Stimulated activated CD4-positive, alpha-beta T cell treated with anti-CD3 and anti-CD28 coated beads, TNF-alpha, amount 100 ng/mL, for 24 hours (primary cell): ENCODE data around the gene LRRC43.

Experiments used
- DNase-seq, 3 experiments: peaks; one replicate each; pipeline ENCODE4 v3.0.0-alpha.2; 2020; ENCODE audit warnings: low read depth in 3 of 3

LRRC43 gene, protein sequence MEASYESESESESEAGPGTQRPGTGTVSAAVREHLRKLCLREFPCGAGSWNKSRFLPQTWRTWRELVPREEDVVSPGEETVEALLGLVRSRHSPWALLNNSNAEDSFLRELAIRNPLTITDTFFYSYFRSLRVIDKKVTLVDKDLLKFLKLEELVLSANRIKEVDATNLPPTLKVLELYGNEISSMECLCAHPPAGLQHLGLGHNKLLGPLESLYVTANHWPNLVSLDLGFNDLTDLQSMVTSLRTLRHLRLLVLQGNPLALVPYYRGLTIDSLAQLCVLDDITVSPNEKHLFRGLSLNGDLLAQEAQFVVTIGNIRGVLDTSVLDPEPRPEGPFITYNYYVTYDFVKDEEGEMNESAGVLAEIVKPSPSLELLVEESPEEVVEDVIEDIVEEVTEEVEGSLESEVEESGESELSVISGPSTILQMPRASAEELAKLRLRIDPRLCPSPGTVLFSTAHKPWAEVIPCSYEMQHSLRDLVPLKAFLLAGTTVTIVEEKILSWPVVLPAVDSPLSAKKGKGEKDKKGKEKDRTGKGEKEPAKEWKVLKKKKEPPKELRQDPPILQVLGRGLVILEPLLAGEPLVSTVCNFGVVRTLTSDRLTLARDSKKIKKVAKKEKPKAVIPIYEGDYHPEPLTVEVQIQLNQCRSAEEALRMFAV

DNA sequence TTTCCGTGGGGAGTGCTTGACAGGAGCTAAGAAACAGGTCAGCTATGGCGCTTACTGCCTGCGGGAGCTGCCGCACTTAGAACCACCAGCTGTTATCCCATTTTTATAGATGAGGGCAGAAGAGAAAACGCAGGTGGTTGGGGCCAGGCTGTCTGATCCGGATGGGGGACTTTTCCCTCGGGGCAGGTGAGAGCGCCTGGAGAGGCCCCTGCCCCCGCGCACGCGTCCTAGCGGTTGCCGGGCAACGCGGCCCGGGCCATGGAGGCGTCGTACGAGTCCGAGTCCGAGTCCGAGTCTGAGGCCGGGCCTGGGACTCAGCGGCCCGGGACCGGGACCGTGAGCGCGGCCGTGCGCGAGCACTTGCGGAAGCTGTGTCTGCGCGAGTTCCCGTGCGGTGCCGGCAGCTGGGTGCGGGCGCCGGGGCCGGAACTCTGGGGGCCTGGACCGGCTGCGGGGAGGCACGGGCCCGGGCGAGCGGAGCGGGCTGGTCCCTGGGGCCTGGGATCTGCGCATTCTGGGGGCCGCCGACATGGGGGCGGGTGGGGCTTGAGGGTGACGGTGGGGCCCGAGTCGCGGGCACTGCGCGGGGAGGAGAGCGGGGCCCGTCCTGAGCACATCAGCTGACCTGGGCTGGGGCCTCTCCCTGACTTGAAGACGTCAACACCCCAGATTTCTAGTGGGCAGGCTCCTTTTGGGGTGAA is at the start of gene LRRC43:
Gene LRRC43, plus strand, starts transcription at position 237 of the 701 bp plus-strand sequence. Its CDS starts 22 bp downstream, at position 259.
- DNase-seq: no peak

DNA sequence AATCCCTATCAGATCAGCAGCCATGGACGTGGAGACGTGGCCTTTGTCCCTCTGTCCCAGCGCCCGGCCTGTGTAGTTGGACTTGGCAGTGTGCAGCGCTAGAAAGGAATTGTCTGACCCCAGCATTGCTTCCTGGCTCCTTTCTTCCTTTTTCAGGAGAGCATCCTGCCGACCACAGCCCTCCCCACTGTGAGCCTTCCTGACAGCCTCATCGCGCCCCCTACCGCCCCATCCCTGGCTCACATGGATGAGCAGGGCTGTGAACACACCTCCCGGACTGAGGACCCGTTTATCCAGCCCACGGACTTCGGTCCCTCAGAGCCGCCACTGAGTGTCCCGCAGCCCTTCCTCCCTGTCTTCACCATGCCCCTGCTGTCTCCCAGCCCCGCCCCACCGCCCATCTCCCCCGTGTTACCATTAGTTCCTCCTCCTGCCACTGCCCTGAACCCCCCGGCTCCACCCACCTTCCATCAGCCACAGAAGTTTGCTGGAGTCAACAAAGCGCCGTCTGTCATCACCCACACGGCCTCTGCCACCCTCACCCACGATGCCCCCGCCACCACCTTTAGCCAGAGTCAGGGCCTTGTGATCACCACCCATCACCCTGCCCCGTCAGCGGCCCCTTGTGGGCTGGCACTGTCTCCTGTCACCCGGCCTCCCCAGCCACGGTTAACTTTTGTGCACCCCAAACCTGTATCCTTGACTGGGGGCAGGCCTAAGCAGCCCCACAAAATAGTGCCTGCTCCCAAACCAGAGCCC is 49.6 kb upstream of the LRRC43 start:
- no peak for DNase-seq

DNA sequence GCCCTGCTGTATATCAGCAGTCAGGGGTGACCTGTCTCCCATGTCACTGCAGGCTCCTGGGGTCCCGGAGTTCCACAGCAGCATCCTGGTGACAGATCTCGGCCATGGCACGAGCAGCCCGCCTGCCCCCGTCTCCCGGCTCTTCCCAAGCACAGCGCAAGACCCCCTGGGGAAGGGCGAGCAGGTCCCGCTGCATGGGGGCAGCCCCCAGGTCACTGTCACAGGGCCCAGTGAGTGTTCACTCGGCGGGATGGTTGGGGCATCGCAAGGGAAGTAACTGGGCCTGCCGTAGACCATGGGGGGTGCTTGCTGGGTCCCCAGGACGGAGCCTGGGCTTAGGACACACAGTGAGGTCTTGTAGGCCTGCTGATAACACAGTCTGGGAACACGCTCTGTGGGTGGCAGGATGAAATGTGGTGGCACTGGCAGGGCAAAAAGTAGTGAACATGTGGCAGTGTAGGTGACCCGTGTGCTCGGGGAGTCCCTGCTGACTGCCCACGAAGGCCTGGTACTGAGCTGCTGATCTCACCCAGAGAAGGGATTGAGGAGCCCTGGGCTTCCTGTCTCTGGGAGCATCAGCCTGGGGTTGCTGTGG is 47.4 kb upstream of the LRRC43 start:
- no peak for DNase-seq

DNA sequence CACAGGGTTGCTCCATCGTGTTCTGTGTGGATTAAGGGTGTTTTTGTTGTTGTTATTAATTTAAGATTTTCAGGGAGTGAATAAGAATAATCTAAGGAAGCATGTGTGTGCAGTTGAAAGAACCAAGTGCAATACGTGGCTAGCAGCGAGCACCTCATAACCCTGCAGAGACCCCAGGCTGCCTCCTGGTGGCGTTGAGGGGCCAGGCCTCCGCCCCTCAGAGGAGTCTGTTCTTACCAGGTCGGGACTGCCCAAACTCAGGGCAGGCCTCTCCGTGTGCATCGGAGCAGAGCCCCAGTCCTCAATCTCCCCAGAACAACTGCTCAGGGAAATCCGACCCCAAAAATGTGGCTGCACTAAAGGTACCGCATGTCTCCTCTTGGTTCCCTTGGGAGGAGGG is 45.7 kb upstream of the LRRC43 start:
- no peak for DNase-seq

DNA sequence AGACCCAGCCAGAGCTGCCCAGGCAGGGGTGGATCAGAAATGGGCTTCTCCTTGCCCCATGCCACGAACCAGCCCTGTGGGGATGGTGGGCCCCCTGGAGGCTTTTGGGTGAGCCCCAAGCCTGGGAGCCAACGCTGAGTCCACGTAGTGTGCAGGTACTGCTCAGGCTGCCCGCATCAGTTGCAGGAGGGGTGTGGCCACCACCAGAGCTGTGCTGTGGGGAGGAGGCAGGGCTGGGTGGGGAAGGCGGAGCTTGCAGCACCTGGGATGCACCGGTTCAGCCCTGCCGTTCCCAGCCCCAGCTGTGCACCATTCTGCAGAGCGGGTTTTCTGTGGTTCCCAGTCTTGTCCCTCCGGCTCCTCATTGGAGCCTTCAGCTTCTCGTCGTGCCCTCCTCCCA is 45.2 kb upstream of the LRRC43 start:
- DNase-seq: no peak

DNA sequence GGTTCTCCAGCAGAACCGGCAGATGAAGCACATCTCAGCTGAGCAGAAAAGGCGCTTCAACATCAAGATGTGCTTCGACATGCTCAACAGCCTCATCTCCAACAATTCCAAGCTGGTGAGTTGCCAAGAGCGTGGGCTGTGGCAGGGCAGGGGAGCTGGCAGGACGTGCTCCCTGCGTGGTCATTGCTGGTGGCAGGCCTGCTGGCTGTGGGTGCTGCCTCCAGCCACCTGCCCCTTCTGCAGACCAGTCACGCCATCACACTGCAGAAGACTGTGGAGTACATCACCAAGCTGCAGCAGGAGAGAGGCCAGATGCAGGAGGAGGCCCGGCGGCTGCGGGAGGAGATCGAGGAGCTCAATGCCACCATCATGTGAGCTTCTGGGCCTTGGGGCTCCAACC is 44.7 kb upstream of the LRRC43 start:
- no peak for DNase-seq

DNA sequence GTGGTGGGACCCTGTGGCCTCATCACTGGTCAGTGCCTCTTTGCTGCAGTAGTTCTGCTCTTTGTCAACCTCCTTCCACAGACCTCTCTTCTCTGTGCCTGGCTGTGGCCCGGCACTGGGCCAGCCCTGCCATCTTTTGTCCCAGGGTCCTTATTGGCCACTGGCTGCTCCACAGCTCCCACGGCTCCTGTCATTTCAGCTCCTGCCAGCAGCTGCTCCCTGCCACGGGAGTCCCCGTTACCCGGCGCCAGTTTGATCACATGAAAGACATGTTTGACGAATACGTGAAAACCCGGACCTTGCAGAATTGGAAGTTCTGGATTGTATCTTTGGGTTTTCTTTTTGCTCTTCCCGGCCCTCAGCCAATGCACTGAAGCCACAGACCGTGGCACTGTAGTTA is 44.3 kb upstream of the LRRC43 start:
- no peak for DNase-seq

DNA sequence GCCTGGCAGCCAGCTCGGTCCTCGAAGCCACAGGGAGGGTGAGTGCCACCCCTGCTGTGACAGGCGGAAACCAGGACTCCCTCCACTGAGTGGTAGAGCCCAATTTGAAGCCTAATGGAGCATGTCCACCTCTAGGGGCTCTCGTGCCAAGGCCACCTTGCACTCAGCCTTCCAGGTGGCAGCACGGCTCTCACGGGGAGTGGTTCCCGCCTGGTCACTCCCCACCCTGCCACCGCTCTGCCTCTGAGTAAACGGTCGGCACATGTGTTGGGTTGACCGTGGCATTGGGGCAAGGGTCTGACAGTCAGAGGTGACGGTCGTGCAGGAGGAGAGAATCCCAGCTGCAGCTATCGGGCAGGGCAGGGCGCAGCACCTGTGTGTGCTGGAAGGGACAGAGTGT is 43.7 kb upstream of the LRRC43 start:
- no peak for DNase-seq

DNA sequence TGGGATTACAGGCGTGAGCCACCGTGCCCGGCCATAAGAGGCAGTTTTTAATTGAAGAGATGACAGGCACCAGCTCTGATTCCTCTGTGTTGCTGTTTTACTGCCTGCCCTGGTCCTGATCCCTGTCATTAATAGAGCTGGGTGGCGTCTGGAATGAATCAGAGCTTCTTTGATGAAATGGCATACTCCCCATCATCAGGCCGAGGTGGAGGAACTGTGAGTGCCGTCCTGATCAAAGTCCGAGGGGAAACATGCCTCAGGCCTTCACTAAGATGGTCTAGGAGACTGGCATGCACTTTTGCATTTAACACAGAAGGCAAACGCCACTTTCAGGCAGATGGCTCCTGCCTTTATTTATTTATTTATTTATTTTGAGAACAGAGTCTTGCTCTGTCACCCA is 43.0 kb upstream of the LRRC43 start:
- no peak for DNase-seq

DNA sequence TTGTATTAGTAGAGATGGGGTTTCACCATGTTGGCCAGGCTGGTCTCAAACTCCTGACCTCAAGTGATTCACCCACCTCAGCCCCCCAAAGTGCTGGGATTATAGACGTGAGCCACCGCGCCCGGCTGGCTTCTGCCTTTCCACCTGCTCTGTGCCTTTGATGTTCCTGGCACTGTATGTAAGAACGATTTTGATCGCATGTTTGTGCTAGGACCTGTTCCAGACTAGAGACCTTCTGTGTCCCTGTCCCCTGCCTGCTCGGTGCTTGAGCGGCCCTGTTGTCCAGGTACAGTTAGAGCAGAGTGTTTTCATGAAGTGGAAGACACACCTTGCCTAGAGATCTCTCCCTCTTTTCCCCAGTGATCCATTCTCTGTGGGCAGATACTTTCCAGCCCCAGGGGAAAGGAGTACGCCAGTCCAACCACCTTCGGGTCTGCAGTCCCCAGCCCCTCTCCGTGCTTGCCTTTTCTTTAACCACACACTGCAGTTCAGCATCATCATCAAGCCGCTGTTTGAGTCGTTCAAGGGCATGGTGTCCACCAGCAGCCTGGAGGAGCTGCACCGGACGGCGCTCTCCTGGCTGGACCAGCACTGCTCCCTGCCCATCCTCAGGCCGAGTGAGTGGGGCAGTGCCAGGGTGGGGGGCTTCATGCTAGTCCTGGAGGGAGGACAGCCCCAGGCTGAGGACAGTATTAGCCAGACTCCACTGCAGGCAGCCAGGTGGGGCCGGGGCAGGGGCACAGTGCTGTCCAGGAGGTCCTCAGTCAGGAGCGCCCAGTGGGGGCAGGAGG is 42.3 kb upstream of the LRRC43 start:
- DNase-seq: no peak

DNA sequence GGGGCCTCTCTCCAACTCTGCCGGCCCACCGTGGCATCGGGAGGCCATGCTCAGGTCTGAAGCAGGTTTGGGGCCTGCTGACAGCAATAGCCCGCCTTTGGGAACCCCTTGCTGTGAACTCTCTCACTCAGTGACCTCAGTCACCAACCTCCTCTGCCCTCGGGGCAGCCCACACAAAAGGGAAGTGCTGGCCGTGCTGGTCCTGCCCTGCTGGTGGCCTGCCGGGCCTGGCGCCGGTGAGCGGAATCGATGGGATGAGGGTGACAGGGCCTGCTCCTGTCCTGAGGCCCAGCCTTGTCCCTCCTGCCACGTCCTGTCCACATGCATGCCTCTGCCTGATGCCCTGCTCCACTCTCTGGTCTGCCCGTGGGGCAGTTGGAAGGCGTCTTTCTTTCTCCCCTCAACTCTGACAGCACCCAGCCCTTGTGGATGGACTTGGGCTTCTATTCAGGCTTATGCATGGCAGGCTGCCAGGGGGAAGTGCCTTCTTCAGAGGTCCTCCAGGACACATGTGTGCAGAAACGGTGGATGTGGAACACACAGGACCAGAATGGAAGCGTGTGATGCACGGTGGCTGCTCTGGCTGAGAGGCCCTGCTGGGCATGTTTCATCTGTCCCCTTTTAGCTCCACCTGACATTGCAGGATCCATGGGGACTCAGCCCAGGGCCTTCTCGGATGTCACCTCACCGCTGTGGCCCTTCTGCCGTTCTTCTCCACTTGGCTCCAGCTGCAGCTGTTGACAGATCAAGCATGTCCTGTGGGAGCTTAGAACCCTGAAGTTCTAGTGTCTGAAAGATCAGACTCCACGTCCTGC is 40.8 kb upstream of the LRRC43 start:
- no peak for DNase-seq

DNA sequence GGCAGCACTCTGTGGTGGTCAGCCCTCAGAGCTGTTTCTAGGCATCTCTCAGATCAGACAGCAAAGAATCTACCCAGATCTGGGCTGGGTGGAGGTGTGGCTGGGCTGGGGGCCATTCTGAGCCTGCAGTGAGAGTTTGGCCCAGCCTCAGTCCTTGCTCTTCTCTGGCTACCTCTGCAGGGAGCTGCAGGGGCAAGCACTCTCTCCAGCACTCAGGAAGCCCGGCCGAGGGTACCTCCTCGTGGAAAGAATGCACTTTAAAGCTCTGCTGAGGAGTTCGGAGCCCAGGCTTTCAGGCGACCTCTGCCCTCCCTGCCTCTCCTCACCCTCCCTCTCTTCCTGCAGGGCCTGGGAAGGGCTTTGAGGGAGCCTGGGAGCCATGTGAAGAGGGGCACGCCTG is 40.1 kb upstream of the LRRC43 start:
- no peak for DNase-seq

DNA sequence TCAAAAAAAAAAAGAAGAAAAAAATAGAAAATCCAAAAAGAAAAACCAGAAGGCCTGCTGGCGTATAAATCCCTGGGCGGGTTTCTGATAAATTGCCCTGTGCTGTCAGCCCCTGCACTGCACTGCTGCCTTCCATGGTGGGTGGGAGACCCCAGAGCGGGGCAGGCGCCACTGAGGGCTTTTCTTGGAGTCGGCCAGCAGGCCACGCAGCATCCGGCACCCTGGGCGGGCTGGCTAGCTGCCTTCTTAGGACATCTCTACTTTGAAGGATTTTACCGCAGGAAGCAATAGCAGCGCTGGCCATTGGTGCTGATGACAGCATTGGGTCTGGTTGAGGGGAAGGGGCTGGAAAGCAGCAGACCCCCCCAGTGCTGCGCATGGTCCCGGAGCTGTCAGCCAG is 38.0 kb upstream of the LRRC43 start:
- DNase-seq: no peak

DNA sequence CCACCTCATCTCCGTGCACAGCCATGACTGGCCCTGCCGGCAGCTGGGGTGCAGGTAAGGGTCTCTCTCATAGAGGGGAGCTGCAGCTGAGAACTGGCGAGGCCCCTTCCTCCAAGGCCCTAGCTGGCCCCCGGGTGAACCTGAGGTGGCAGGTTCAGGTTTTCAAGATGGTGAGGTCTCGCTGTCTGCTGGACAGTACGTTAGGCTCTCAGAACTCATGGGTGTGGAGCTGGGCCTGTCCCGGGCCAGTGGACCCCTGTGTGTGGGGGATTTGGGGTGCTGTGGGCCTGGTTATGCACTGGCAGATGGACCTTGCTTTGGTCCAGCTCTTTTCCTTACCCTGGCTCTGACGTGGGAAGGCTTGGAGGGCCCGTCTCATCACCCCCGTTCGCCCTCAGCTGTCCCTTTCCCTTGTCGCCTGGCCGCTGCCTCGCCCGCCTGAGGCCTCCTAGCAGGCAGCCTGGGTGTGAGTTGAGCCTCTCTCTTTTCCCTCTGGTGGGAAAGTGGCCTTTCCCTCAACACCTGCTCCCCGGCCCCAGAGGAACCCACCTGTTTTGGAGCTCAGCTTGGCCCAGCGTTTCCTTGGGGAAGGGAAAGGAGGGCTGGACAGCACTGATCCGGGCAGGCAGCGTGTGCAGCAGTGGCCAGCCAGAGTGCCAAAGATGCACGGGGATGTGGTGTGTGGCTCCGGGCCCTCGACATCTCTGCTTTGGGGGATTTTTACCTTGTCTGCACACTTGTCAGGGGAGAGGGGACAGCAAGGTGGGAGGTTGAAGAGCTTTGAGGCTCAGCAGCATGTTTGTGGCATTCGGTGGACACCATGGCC is 37.2 kb upstream of the LRRC43 start:
- DNase-seq: no peak

DNA sequence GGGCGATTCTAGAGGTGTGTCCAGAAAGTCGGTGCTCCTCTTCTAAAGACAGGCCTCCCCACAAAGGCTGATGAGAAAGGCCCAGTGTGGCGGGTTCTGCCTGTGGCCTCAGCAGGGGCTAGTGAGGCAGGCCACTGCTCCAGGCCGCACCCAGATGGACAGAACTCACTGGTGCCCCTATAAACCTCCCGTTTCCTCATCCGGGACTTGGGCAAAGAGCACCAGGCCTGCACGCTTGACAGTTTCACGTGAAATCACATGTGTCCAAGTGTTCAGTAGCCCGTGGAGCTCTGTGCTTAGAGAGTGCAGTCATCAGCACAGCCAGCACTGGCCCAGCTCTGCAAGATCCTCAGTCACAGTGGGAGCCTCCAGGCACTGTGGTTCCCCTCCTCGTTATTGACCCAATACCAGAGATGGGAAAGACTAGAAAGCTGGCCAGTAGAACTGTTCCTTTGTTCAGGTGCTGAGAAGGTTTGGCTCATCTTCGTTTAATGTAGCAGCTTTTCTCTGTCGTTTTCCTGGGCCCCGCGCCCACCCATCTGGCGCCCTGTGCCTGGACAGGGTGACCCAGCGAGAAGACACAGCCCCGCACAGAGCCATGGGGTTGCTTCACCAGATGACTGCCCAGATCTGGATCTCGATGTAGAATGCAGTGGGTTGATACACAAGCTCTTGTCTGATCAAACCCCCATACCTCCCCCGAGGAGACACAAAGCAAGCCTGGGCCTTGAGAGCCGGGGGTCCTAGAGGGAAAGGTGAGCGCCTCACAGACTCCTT is 35.2 kb upstream of the LRRC43 start:
- no peak for DNase-seq

DNA sequence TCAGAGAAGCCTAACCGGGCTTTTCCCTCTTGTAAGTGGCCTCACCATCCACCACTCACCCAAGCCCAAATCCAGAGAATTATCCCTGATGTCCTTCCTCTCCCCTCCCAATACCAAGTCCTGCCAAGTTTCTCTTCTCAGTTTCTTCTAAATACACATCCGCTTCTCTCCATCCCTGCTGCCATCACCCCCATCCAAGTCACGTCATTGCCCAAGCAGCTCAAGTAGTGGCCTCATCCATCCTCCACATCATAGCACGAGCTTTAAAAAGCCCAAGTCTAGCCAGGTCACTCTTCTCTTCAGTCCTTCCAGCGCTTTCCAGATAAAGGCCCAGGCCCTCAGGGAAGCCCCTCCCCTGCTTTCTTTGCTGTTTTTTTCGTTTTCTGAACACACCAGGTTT is 34.3 kb upstream of the LRRC43 start:
- no peak for DNase-seq

DNA sequence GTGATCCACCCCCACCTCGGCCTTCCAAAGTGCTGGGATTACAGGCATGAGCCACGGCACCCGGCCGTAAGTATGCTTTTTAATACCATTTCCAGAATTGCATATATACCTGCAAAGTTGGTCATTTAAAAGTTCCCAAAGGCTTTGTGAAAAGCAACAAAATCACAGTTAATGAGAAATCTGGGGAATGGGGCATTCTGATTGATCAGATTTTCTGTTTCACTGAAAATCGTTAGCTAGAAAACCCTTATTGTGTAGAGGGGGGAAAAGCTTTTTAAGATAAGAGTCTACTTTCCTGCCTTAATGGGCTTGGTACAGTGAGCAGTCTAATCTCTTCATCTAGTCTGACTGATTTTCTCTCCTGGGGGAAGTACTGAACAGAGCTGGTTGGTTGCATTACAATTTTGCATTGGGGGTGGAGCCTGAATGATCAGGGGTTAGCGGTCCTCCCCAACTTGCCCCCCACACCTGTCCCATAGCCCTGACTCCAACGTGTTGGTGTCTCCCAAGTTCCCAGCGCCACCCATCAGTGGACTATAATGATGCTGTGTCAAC is 32.7 kb upstream of the LRRC43 start:
- no peak for DNase-seq

DNA sequence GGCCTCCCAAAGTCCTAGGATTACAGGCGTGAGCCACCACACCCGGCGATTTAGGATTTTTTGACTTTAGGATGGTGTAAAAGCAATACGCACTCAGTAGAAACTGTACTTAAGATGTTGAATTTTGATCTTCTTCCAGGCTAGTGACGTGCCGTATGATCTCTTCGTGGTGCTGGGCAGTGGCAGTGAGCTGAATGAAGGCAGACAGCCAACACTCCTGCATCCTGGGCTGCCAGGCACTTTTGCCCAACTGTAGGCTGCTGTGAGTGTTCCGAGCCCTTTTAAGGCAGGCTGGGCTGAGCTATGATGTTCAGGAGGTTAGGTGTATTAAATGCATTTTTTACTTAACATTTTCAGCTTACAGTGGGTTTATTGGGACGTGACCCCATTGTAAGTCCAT is 30.2 kb upstream of the LRRC43 start:
- DNase-seq: no peak
